ENCODE data around the gene PCSK9. TPM values are rescaled to one million over a fixed set of nuclear protein-coding genes. Genes with fewer than 3 reads are reported as not detected.

The PCSK9 gene
- total and polyA plus RNA-seq, 2 of the 4 experiments (the other 2 are of a cell fraction), result under 0.01 to 0.17 TPM

- Histone ChIP-seq H2BK5ac (ENCODE audit: low read depth, low read length, poor library complexity, severe bottlenecking) (no peak overlapping the region), H3K18ac (ENCODE audit: low read depth, low read length) (no peak overlapping the region), H2AK5ac (ENCODE audit: low read depth, low read length) (no peak overlapping the region), H3K4me2 (ENCODE audit: low read depth, low read length) (no peak overlapping the region), H3K27me3 (ENCODE audit: control insufficient read depth, insufficient read depth, low read length) (no peaks in the 10 kb centered on the region), H2BK120ac (ENCODE audit: low read depth, low read length) (no peak overlapping the region), H3K9ac (ENCODE audit: low read depth, low read length) (no peak overlapping the region), H3K23ac (ENCODE audit: low read depth, low read length) (no peak overlapping the region), H3K4ac (ENCODE audit: low read depth, low read length) (no peak overlapping the region), H3K4me3 (ENCODE audit: insufficient read depth, low read depth, low read length) (no peak overlapping the region), H3K27ac (ENCODE audit: insufficient read depth, low read length) (no peak overlapping the region), H4K91ac (ENCODE audit: insufficient read depth, low read depth, low read length) (no peak overlapping the region), H2AK9ac (replicated peaks; ENCODE audit: low read depth, low read length, poor library complexity) (no peak overlapping the region), H4K20me1 (ENCODE audit: insufficient read depth, low read length) (no peaks in the 10 kb centered on the region), H3K36me3 (ENCODE audit: control insufficient read depth, insufficient read depth, low read length) (peaks cover 35% of the 10 kb centered on the region), H3K9me3 (ENCODE audit: control insufficient read depth, insufficient read depth, low read length) (no peaks in the 10 kb centered on the region), H2AFZ (replicated peaks; ENCODE audit: low read length, poor library complexity) (no peak overlapping the region), H4K8ac (ENCODE audit: low read depth in 2 of 2, low read length in 2 of 2) (no peak overlapping the region), H3K14ac (replicated peaks; ENCODE audit: low read depth, low read length) (no peak overlapping the region), H2BK15ac (ENCODE audit: low read depth, low read length) (no peak overlapping the region), H3K79me1 (ENCODE audit: low read depth in 1 of 2, low read length in 2 of 2) (peaks cover 7 to 18% of the 10 kb centered on the region in 2 experiments; a peak in 3 of 4 replicates), H3K4me1 (ENCODE audit: control insufficient read depth, insufficient read depth, low read length) (peaks cover 2% of the 10 kb centered on the region; the same call in 1 of the 2 replicates), H2BK20ac (ENCODE audit: low read depth, low read length) (no peak overlapping the region), H3K56ac (ENCODE audit: extremely low read depth, insufficient read depth, low read length) (no peak overlapping the region), H4K5ac (ENCODE audit: low read depth, low read length) (no peak overlapping the region), H3K9me1 (ENCODE audit: insufficient read depth, low read length) (peaks cover 4% of the 10 kb centered on the region; the same call in 1 of the 2 replicates)
- WGBS, 2 experiments (ENCODE audit: extremely low coverage in 2 of 2, insufficient read length in 1 of 2), result no CpG with 5 or more reads among the region's 1 CpG
- DNase-seq (no peak), ATAC-seq (ENCODE audit: low read depth) (no peak)
- in situ Hi-C loops (cut with MboI; ENCODE audit: low sequenced_read_pairs), result no loop called here
- CTCF ChIA-PET, result no interaction called here
- intact Hi-C loops (cut with micrococcal nuclease), result no loop called here
- dilution Hi-C loops (cut with HindIII; ENCODE audit: low sequenced_read_pairs, unreplicated experiment), result no loop called here
- TF ChIP-seq CHD1 (IDR thresholded peaks at IDR 0.05; ENCODE audit: low read depth, low read length) (no peak), RCOR1 (IDR thresholded peaks at IDR 0.05; ENCODE audit: insufficient replicate concordance, low read length) (no peak), MXI1 (IDR thresholded peaks at IDR 0.05; ENCODE audit: borderline replicate concordance, low read depth, low read length) (no peak), POLR2A (IDR thresholded peaks at IDR 0.05; ENCODE audit: low read depth, low read length) (no peak), NFE2L2 (IDR thresholded peaks at IDR 0.05; ENCODE audit: low read depth, low read length) (no peak), SMC3 (IDR thresholded peaks at IDR 0.05; ENCODE audit: low read depth, low read length) (no peak), MAFK (IDR thresholded peaks at IDR 0.05; ENCODE audit: low read depth, low read length) (no peak), ELK1 (IDR thresholded peaks at IDR 0.05; ENCODE audit: borderline replicate concordance, low read depth, low read length) (no peak), CEBPB (IDR thresholded peaks at IDR 0.05; ENCODE audit: low read depth, low read length) (no peak)
- no TSS peak for BruUV-seq (replicated peaks)
- POLR2A ChIA-PET (ENCODE audit: unreplicated experiment), result no interaction called here
These were observed 37.0 kb downstream of the PCSK9 start for GRCh38 chr1:55076356-55076755.

Measured in IMR-90 (cell line).